ENCODE data around the gene NR4A3. TPM values are rescaled to one million over a fixed set of nuclear protein-coding genes. Genes with fewer than 3 reads are reported as not detected.

The NR4A3 gene
- total RNA-seq, 1 experiment from 2014 or later: 0.24 TPM

- H2BK20ac ChIP-seq (ENCODE audit: low read depth, low read length, poor library complexity, severe bottlenecking): no peak overlapping the region
- no peak overlapping the region for H3K56ac ChIP-seq (ENCODE audit: insufficient read length, low read depth, low read length)
- H2BK12ac ChIP-seq (ENCODE audit: insufficient read length, low read depth, low read length): no peak overlapping the region
- H3K27me3 Mint-ChIP-seq (ENCODE audit: low read depth): no peaks in the 10 kb centered on the region
- no peaks in the 10 kb centered on the region for H3K27me3 ChIP-seq (ENCODE audit: insufficient read depth, low read length)
- H2BK5ac ChIP-seq (ENCODE audit: insufficient read length, low read length): no peak overlapping the region
- H3K4me2 ChIP-seq (ENCODE audit: insufficient read depth, insufficient read length, low read length): no peak overlapping the region
- H3K4ac ChIP-seq (ENCODE audit: low read depth, low read length): no peak overlapping the region
- H3K4me1 ChIP-seq (ENCODE audit: insufficient read depth, low read length): no peaks in the 10 kb centered on the region
- H4K20me1 ChIP-seq (ENCODE audit: control insufficient read depth, insufficient read depth, insufficient read length): no peaks in the 10 kb centered on the region
- no peak overlapping the region for H3K4me3 Mint-ChIP-seq
- H3K23ac ChIP-seq (ENCODE audit: insufficient read length, low read depth, low read length): no peak overlapping the region
- no peak for DNase-seq
- no peak overlapping the region for H4K8ac ChIP-seq (replicated peaks; ENCODE audit: insufficient read length, low read depth, low read length)
- H3T11ph ChIP-seq (ENCODE audit: low read length): no peak overlapping the region
- H2BK15ac ChIP-seq (ENCODE audit: low read depth, low read length): no peak overlapping the region
- no CpG with 5 or more reads among the region's 3 CpGs for WGBS (ENCODE audit: extremely low coverage, insufficient read length, low lambda C conversion rate)
- H3K27ac Mint-ChIP-seq: no peak overlapping the region
- no peak for TF ChIP-seq CTCF (conservative IDR thresholded peaks at IDR 0.05)
- no peak overlapping the region for H3K27ac ChIP-seq (ENCODE audit: insufficient read length, low read depth, low read length)
- no peaks in the 10 kb centered on the region for H3K4me1 Mint-ChIP-seq
- H3K79me1 ChIP-seq (ENCODE audit: insufficient read depth, low read depth, low read length, poor library complexity, severe bottlenecking): no peaks in the 10 kb centered on the region
- no peaks in the 10 kb centered on the region for H3K79me2 ChIP-seq (ENCODE audit: insufficient read depth, low read length)
- no peak overlapping the region for H2AFZ ChIP-seq (ENCODE audit: low read length)
- no peak overlapping the region for H3K14ac ChIP-seq (ENCODE audit: insufficient read depth, low read length)
- no peak overlapping the region for H4K91ac ChIP-seq (ENCODE audit: insufficient read length, low read depth, low read length)
- no peak overlapping the region for H2BK120ac ChIP-seq (ENCODE audit: low read depth, low read length, poor library complexity, severe bottlenecking)
- H3K23me2 ChIP-seq (ENCODE audit: insufficient read length, low read depth, low read length, poor library complexity, severe bottlenecking): no peaks in the 10 kb centered on the region
- H3K9ac ChIP-seq (ENCODE audit: extremely low read depth, insufficient read length, low read length): no peak overlapping the region
- H2AK5ac ChIP-seq (ENCODE audit: insufficient read length, low read length): no peak overlapping the region
- H3K18ac ChIP-seq (ENCODE audit: insufficient read length, low read depth, low read length): no peak overlapping the region
- H3K36me3 Mint-ChIP-seq (ENCODE audit: insufficient read depth in 1 of 3, low read depth in 3 of 3): peaks cover 0 to 4% (median 2%) of the 10 kb centered on the region in 3 experiments; a peak in 1 of 7 replicates
- no peak overlapping the region for H4K5ac ChIP-seq (ENCODE audit: insufficient read length, low read depth, low read length)
- H3K9me3 ChIP-seq (ENCODE audit: control insufficient read depth, low read depth, low read length): no peaks in the 10 kb centered on the region
- H3K9me3 Mint-ChIP-seq: no peaks in the 10 kb centered on the region
Measured at GRCh38 chr9:99801775-99802174, 19.9 kb upstream of the NR4A3 start.

All from H9 (cell line).